PC-9 (cell line): Measurements from ENCODE around the gene NSMCE3.

Experiments
- CTCF ChIP-seq: fragments of 200-600 bp; sonication (generic); conservative IDR thresholded peaks from 2 replicates; pipeline ENCODE4 v1.6.1; 2017; ENCODE audit warnings: mixed run types, antibody characterized with exemption, mild to moderate bottlenecking, moderate library complexity
- EZH2 ChIP-seq: fragments of 200-600 bp; sonication (generic); IDR thresholded peaks from 2 replicates; pipeline ENCODE4 v1.8.0; 2017; ENCODE audit warnings: antibody characterized with exemption, low read depth

- TF ChIP-seq CTCF, result no peak
- no peak for TF ChIP-seq EZH2
Observed at GRCh38 chr15:29269485-29270168, at the start of gene NSMCE3.
